B cell (primary cell): ENCODE data around the gene CAMK2D. TPM values are rescaled to one million over a fixed set of nuclear protein-coding genes. Genes with fewer than 3 reads are reported as not detected.

Experiments
- ATAC-seq: fragments of 200-7000 bp; cut with Tn5 transposase; one replicate; pipeline ENCODE4 v1.10.0; 2021; ENCODE audit warnings: low read depth, mild to moderate bottlenecking, moderate number of reproducible peaks, moderate library complexity
- CTCF ChIA-PET: fragments of 350-600 bp; sonication (Branson Sonifier 250); formaldehyde crosslinking; loops from one replicate; lab custom pipeline; 2021; ENCODE audit warnings: antibody characterized with exemption, inconsistent platforms; lab: Charles Lee
- POLR2A ChIA-PET: fragments of 350-600 bp; sonication (Branson Sonifier 250); formaldehyde crosslinking; loops from one replicate; lab custom pipeline; 2021; ENCODE audit warnings: antibody characterized with exemption; lab: Charles Lee
- DNase-seq: peaks from one replicate; pipeline ENCODE4 v3.0.0; 2013
- H2AFZ ChIP-seq: 2 replicates; pipeline ENCODE4 v1.6.1; 2012; ENCODE audit warnings: mild to moderate bottlenecking, low read depth, low read length; ENCODE audit not compliant: insufficient read depth, poor library complexity, severe bottlenecking
- H3K27ac ChIP-seq, 2 donors: 1 replicate in 1 of 2; 2 replicates in 1 of 2; pipeline ENCODE4 v1.5.1; 2012 to 2013; ENCODE audit warnings: low read length in 2 of 2, mild to moderate bottlenecking in 2 of 2, moderate library complexity in 1 of 2
- H3K27me3 ChIP-seq, 4 experiments: fragments of 200-600 bp in 1 of 4; sonication (generic) in 1 of 4; replicated peaks in 1 of 4; 1 replicate in 2 of 4; 2 replicates in 2 of 4; pipeline versions ENCODE4 v1.6.1 to v1.7.0; 2013 to 2016; ENCODE audit warnings: low read length in 3 of 4, mild to moderate bottlenecking in 2 of 4, mixed read lengths in 1 of 4, moderate library complexity in 1 of 4; ENCODE audit not compliant: insufficient read depth in 4 of 4, control insufficient read depth in 3 of 4; ENCODE audit errors: control extremely low read depth in 1 of 4
- H3K36me3 ChIP-seq, 2 experiments: replicated peaks in 1 of 2; 1 replicate in 1 of 2; 2 replicates in 1 of 2; pipeline versions ENCODE4 v1.6.1 to v1.7.1; 2013; ENCODE audit warnings: low read length in 1 of 2; ENCODE audit not compliant: insufficient read depth in 2 of 2, control insufficient read depth in 1 of 2; ENCODE audit errors: control extremely low read depth in 1 of 2, extremely low read depth in 1 of 2
- H3K4me1 ChIP-seq, 2 donors: fragments of 200-600 bp in 1 of 2; sonication (generic) in 1 of 2; 1 replicate in 1 of 2; 2 replicates in 1 of 2; pipeline versions ENCODE4 v1.5.1 to v1.6.1; 2013 to 2017; ENCODE audit warnings: low read length in 2 of 2; ENCODE audit not compliant: control insufficient read depth in 2 of 2, insufficient read depth in 2 of 2
- H3K4me2 ChIP-seq: replicated peaks from 2 replicates; pipeline ENCODE3; 2012; ENCODE audit warnings: mild to moderate bottlenecking, low read depth, low read length; ENCODE audit not compliant: poor library complexity, severe bottlenecking
- H3K4me3 ChIP-seq, 5 experiments: fragments of 200-600 bp in 1 of 5; sonication (generic) in 1 of 5; 1 replicate in 3 of 5; 2 replicates in 2 of 5; pipeline versions ENCODE4 v1.5.1 to v1.7.0; 2011 to 2016; ENCODE audit warnings: low read length in 4 of 5, mild to moderate bottlenecking in 4 of 5, low read depth in 2 of 5, control low read depth in 1 of 5, moderate library complexity in 1 of 5; ENCODE audit not compliant: insufficient read depth in 1 of 5; ENCODE audit errors: control extremely low read depth in 1 of 5, extremely low read depth in 1 of 5
- H3K79me2 ChIP-seq: fragments of 200-600 bp; sonication (generic); one replicate; pipeline ENCODE4 v1.6.0; 2016; ENCODE audit warnings: low read length; ENCODE audit not compliant: control insufficient read depth, insufficient read depth
- H3K9ac ChIP-seq: fragments of 200-600 bp; sonication (generic); 2 replicates; pipeline ENCODE4 v1.6.1; 2017; ENCODE audit warnings: mild to moderate bottlenecking, low read length, moderate library complexity
- H3K9me3 ChIP-seq, 3 donors: one replicate each; pipeline versions ENCODE4 v1.6.1 to v1.7.1; 2013; ENCODE audit warnings: low read length in 2 of 3; ENCODE audit not compliant: control insufficient read depth in 2 of 3, insufficient read depth in 1 of 3; ENCODE audit errors: control extremely low read depth in 1 of 3
- H4K20me1 ChIP-seq: 2 replicates; pipeline ENCODE4 v1.6.0; 2012; ENCODE audit warnings: mild to moderate bottlenecking, low read length; ENCODE audit not compliant: insufficient read depth, control insufficient read depth, poor library complexity, severe bottlenecking
- H3K27ac Mint-ChIP-seq: one replicate; pipeline ENCODE4 v1.8.0; 2021; ENCODE audit warnings: mixed read lengths
- H3K27me3 Mint-ChIP-seq: one replicate; pipeline ENCODE4 v1.8.0; 2021; ENCODE audit warnings: mixed read lengths
- H3K4me1 Mint-ChIP-seq: one replicate; pipeline ENCODE4 v1.8.0; 2021; ENCODE audit warnings: mixed read lengths
- H3K4me3 Mint-ChIP-seq: one replicate; pipeline ENCODE4 v1.8.0; 2021; ENCODE audit warnings: mixed read lengths
- H3K9me3 Mint-ChIP-seq: one replicate; pipeline ENCODE4 v1.8.0; 2022; ENCODE audit warnings: mixed read lengths; ENCODE audit not compliant: insufficient read depth
- EZH2 ChIP-seq: IDR thresholded peaks from 2 replicates; pipeline ENCODE4 v1.6.1; 2012; ENCODE audit warnings: borderline replicate concordance, low read depth, mild to moderate bottlenecking, moderate library complexity, low read length; ENCODE audit not compliant: insufficient read depth, poor library complexity, severe bottlenecking
- WGBS: methylation state at CpG from one replicate; pipeline ENCODE4 v1.1.5; 2013; ENCODE audit warnings: missing lambda C conversion rate; ENCODE audit not compliant: insufficient coverage; 5-methylcytosine and 5-hydroxymethylcytosine counted together
- intact Hi-C: fragments of 100-400 bp; cut with micrococcal nuclease; formaldehyde crosslinking; loops from one replicate; pipeline ENCODE4 v1.10.0; 2022
- polyA plus RNA-seq: library from polyadenylated mRNA; depleted of rRNA; stranded (reverse); fragments of >200 nt; gene quantifications from 2 replicates; pipeline ENCODE4 v1.2.3, GENCODE V29; 2012
- total RNA-seq, 2 donors: library from RNA; stranded (reverse); fragments of 120-200 nt in 1 of 2; gene quantifications; 1 replicate in 1 of 2; 2 replicates in 1 of 2; pipeline versions ENCODE4 v1.2.3 to v1.2.4, GENCODE V29; 2013 to 2022
- TF ChIP-seq, protein P1 (sequence below): fragments of 200-600 bp; IDR thresholded peaks from one replicate; pipeline ENCODE4 v1.8.0; 2022; ENCODE audit warnings: antibody characterized with exemption, mild to moderate bottlenecking

Gene CAMK2D
- total and polyA plus RNA-seq, 2 donors (not counting 1 experiment from before 2014, with no cell fraction given): 26.3 to 57.0 TPM

DNA sequence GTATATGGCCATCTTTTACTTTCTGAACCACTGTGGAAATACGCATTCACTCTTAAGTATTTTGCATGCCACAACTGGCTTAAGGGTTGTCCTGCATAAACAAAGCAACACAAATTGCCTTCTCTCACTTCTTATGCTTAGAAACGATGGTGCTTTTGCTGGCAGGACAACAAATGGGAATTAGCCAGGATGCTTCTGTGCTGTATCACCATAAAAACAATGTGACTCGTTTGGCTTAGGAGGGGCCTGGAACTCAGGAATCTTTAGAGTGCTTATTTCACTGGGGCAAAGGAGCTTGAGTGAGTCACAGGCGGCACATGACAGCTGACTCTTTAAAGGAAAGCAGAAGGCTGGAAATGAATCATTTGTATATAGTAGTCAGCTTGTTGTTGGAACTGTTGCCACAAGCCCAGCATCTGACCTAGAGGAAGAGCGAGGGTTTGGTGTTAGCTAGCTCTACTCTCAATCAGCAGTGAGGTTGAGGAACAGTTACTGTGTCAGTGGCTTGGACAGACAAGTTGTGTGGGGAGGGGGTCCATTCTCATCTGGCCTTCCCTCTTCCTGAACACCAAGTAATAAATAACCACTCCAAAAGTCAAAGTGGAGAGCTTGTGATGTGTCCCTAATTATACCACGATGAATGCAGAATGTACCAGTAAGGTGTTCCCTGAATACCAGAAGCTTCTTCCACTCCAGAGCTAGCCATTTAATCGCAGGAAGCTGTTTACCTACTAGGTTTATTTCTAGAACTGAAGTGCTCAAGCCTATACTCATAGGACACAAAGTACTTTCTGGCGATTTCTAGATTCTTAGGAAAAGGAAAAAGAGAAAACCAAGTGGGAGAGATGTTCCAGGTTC is 293.1 kb downstream of the CAMK2D start:
- DNase-seq (no peak), ATAC-seq (no peak)
- H3K27me3 ChIP-seq: no peaks in the 10 kb centered on the region
- intact Hi-C loops: no loop called here
- ChIA-PET CTCF (no interaction called here), POLR2A (no interaction called here)
- H2AFZ ChIP-seq: no peak overlapping the region
- H3K4me1 ChIP-seq: no peaks in the 10 kb centered on the region
- H3K4me3 ChIP-seq: no peak overlapping the region
- no peak overlapping the region for H3K27ac Mint-ChIP-seq
- H3K4me3 Mint-ChIP-seq: no peak overlapping the region
- peaks cover 12 to 13% of the 10 kb centered on the region in 2 experiments for H3K36me3 ChIP-seq
- TF ChIP-seq EZH2: no peak
- TF ChIP-seq, protein P1, sequence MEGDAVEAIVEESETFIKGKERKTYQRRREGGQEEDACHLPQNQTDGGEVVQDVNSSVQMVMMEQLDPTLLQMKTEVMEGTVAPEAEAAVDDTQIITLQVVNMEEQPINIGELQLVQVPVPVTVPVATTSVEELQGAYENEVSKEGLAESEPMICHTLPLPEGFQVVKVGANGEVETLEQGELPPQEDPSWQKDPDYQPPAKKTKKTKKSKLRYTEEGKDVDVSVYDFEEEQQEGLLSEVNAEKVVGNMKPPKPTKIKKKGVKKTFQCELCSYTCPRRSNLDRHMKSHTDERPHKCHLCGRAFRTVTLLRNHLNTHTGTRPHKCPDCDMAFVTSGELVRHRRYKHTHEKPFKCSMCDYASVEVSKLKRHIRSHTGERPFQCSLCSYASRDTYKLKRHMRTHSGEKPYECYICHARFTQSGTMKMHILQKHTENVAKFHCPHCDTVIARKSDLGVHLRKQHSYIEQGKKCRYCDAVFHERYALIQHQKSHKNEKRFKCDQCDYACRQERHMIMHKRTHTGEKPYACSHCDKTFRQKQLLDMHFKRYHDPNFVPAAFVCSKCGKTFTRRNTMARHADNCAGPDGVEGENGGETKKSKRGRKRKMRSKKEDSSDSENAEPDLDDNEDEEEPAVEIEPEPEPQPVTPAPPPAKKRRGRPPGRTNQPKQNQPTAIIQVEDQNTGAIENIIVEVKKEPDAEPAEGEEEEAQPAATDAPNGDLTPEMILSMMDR: no peak
- no peaks in the 10 kb centered on the region for H3K27me3 Mint-ChIP-seq
- H3K9me3 ChIP-seq: no peaks in the 10 kb centered on the region
- H4K20me1 ChIP-seq: no peaks in the 10 kb centered on the region
- no peaks in the 10 kb centered on the region for H3K4me1 Mint-ChIP-seq
- H3K79me2 ChIP-seq: no peaks in the 10 kb centered on the region
- no peak overlapping the region for H3K27ac ChIP-seq
- no peaks in the 10 kb centered on the region for H3K9me3 Mint-ChIP-seq
- WGBS: 97% methylated on average over 4 of the region's 8 CpGs
- H3K9ac ChIP-seq: no peak overlapping the region
- no peak overlapping the region for H3K4me2 ChIP-seq

DNA sequence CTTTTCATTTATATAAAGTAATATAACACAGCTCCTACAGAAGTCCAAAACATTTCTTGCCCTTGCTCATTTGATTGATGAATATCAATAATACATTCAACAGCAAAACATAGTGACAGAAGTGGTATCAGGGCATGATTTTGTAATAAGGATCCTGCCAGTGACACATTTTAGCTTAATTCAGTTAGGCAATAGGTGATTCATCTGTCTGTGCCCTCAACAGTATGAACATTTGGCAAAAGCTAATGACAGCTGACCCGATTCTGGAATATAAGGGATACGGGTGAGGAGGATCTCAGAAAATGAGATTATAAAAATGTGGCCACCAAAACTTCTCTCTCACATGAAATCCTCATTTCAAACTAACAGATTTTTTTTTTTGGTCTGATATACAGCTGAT is 294.0 kb downstream of the CAMK2D start:
- TF ChIP-seq, protein P1: no peak
- no peak for TF ChIP-seq EZH2
- no peak overlapping the region for H3K27ac Mint-ChIP-seq
- H3K4me3 ChIP-seq: no peak overlapping the region
- H3K36me3 ChIP-seq: peaks cover 12 to 13% of the 10 kb centered on the region in 2 experiments
- ChIA-PET CTCF (interaction anchor here (0.5 kb wide), 1 partner anchor 1263 kb away, joined by 3 read pairs; no protein-coding TSS in a partner anchor), POLR2A (no interaction called here)
- H3K4me1 Mint-ChIP-seq: no peaks in the 10 kb centered on the region
- H3K27me3 Mint-ChIP-seq: no peaks in the 10 kb centered on the region
- no peaks in the 10 kb centered on the region for H3K27me3 ChIP-seq
- H4K20me1 ChIP-seq: no peaks in the 10 kb centered on the region
- DNase-seq (no peak), ATAC-seq (no peak)
- no CpG with 5 or more reads among the region's 2 CpGs for WGBS
- intact Hi-C loops: no loop called here
- no peak overlapping the region for H3K27ac ChIP-seq
- H3K79me2 ChIP-seq: no peaks in the 10 kb centered on the region
- H2AFZ ChIP-seq: no peak overlapping the region
- no peak overlapping the region for H3K4me2 ChIP-seq
- H3K9me3 Mint-ChIP-seq: no peaks in the 10 kb centered on the region
- H3K9ac ChIP-seq: no peak overlapping the region
- H3K4me1 ChIP-seq: no peaks in the 10 kb centered on the region
- no peak overlapping the region for H3K4me3 Mint-ChIP-seq
- H3K9me3 ChIP-seq: no peaks in the 10 kb centered on the region
